ENCODE data around the gene PEX1.
"Not testable (repeated sequence)": the region's sequence is repeated elsewhere in the genome, so short reads cannot be mapped to it uniquely, and the experiment has no call there.

PEX1 gene
- total RNA-seq: 57.8 to 131 (median 70.7) reads per million in 9 experiments

DNA sequence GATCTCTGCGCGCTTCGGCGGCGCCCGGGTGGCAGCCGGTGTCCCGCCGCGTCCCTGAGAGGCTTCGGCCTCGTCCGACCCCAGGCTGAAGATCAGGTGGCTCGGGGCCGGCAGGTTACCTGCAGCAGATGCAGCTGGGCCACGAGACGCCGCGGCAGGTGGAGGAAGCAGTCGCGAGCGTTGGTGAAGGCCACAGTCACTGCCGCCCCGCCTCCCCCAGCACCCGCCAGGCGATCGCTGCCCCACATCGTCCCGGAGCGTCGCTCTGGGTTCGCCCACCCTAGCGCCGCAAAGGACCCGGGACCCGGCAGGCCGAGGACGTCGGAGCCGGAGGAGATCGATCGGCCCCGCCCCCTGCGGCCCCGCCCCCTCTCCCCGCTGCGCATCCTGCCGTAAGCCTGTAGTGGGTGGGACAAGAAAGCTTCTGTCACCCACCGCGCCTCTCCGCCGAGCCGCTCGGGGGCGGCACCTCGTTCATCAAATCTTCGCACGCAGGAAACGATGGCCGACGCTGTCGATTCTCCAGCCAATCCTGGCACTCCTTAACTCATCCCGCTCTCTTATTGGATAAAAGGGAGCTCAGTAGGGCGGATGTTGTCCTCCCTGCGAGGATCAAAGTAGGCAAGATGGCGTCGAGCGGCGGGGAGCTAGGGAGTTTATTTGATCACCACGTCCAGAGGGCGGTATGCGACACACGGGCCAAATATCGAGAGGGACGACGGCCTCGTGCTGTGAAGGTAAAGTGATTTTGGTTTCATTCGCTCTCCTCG, at the start of gene PEX1, which contains the start of gene RBM48:
PEX1 (minus strand) TSS at position 333 of the 770 bp plus-strand sequence; CDS start at position 248, 85 bp downstream.
RBM48 (plus strand) TSS at position 608 of the 770 bp plus-strand sequence; CDS start at position 627, 19 bp downstream.
- DNase-seq (peak; percentile 90 to 91 (median 90)), ATAC-seq (replicated peaks) (peak; percentile 86)
- peaks cover 15 to 34% of the 10 kb centered on the region in 2 donors for H3K4me1 Mint-ChIP-seq (ENCODE audit: low read depth in 2 of 2)
- H3K27ac Mint-ChIP-seq: peak within 1 kb of the TSS; percentile 92 to 93
- H3K4me3 Mint-ChIP-seq: peak within 1 kb of the TSS; percentile 85
- no peaks in the 10 kb centered on the region for H3K27me3 Mint-ChIP-seq
- H3K36me3 Mint-ChIP-seq (ENCODE audit: insufficient read depth): peaks cover 47% of the 10 kb centered on the region
- no peaks in the 10 kb centered on the region for H3K9me3 Mint-ChIP-seq

DNA sequence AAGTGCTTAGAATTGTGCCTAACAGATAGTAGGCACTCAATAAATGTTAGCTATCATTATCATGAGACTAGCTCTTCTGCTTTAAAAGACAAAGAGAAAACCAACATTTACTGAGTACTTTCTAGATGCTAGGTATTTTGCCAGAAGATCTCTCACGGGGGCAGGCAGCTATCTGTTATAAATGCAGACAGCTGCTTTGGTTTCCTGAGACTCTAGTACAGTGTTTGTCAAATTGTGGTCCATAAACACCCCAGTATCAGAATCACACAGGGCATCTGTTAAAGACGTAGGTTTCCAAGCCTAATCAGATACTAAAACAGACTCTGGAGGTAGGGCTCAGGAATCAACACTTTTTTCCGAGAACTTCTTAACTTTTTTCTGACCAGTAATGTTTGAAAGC, 48.0 kb upstream of the PEX1 start:
- Mint-ChIP-seq H3K4me1 (ENCODE audit: low read depth in 2 of 2) (peaks cover 5 to 9% of the 10 kb centered on the region in 2 donors), H3K36me3 (ENCODE audit: insufficient read depth) (peaks cover 74% of the 10 kb centered on the region), H3K9me3 (no peaks in the 10 kb centered on the region), H3K27me3 (no peaks in the 10 kb centered on the region), H3K4me3 (no peak overlapping the region), H3K27ac (no peak overlapping the region)
- DNase-seq (no peak), ATAC-seq (replicated peaks) (no peak)

DNA sequence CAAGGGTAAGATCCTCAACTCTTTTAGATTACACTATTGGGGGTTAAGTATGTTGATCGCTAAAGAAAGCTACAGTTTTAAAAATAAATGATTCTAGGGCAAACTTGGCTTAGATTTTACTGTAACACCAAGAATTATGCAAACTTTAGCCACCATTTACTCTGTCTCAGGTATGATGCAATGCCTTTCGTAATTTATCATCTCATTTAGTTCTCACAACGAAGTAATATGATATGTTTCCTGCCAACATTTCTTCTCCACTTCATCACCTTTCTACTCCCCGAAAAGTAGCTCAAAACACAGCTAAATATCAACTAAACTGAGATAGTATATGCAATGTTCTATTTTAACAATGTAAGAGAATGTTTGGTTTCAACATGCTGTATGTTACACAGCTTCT, 40.8 kb upstream of the PEX1 start:
- no peak overlapping the region for H3K27ac Mint-ChIP-seq

DNA sequence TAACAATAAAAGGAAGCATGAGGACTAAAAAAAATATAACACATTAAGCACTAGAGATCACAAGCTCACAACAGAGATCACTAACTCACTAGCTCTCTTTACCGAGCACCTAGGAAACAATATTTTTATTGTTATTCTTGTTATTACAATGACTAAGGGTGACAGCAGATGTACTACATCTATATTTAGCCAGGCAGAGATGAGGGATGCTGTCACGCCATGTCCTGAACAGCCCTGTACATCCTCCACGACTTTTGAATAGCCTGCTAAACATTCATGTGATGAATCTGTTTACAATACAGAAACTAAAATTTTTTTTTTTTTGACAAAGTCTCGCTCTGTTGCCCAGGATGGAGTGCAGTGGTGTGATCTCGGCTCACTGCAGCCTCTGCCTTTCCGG, 39.1 kb upstream of the PEX1 start:
- Mint-ChIP-seq H3K4me1 (ENCODE audit: low read depth in 2 of 2) (peaks cover 3 to 4% of the 10 kb centered on the region in 2 donors), H3K36me3 (ENCODE audit: insufficient read depth) (peaks cover 69% of the 10 kb centered on the region), H3K4me3 (no peak overlapping the region), H3K27ac (no peak overlapping the region), H3K27me3 (no peaks in the 10 kb centered on the region), H3K9me3 (no peaks in the 10 kb centered on the region)
- ATAC-seq (replicated peaks) (no peak), DNase-seq (no peak)

More for the DNA sequence above, 40.8 kb upstream of the PEX1 start:
- H3K4me3 Mint-ChIP-seq: no peak overlapping the region
- no peak for DNase-seq
- no peak for ATAC-seq (replicated peaks)
- no peaks in the 10 kb centered on the region for H3K9me3 Mint-ChIP-seq
- peaks cover 4 to 5% of the 10 kb centered on the region in 2 donors for H3K4me1 Mint-ChIP-seq (ENCODE audit: low read depth in 2 of 2)
- no peaks in the 10 kb centered on the region for H3K27me3 Mint-ChIP-seq
- peaks cover 70% of the 10 kb centered on the region for H3K36me3 Mint-ChIP-seq (ENCODE audit: insufficient read depth)

DNA sequence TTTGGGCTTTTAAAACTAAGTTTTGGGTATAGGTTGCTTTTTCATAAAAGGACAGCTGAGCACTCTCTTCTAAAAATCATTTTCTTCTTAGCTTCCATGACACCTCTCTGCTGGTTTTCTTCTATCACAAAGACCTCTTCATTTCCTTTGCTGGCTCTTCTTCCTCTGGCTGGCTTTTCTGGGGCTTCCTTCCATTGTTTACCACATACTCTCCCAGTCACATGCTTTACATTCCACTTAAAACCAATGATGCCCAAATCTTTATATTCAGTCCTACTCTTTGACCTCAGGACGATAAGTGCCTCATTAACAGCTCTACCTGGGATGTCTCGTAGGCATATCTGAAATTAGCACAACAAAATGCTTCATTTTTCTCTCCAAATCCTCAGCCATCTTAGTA, 35.0 kb upstream of the PEX1 start:
- Mint-ChIP-seq H3K4me3 (no peak overlapping the region), H3K4me1 (ENCODE audit: low read depth in 2 of 2) (peaks cover 0 to 4% of the 10 kb centered on the region in 2 donors), H3K27ac (no peak overlapping the region), H3K36me3 (ENCODE audit: insufficient read depth) (peaks cover 70% of the 10 kb centered on the region), H3K9me3 (no peaks in the 10 kb centered on the region), H3K27me3 (no peaks in the 10 kb centered on the region)
- DNase-seq: no peak
- ATAC-seq (replicated peaks): no peak

DNA sequence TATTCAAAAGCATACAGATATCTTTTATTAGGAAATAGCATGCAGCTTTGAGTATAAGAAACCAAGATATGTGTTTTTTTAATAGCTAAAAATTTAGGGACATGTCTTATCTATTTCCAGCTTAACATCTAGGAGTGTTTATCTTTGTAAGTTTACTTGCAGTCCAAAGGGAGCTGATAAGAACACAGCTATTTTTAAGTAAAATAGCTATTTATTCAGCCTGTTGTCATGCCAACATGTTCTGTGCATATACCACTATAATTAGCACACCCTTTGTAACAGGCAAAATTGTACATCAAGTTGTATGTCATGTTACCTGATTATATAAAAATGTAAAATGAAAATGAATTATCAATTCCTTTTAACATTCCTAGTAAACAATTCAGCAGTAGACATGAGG, 32.3 kb upstream of the PEX1 start:
- no peak for DNase-seq
- Mint-ChIP-seq H3K27me3 (no peaks in the 10 kb centered on the region), H3K27ac (no peak overlapping the region), H3K36me3 (ENCODE audit: insufficient read depth) (peaks cover 56% of the 10 kb centered on the region), H3K4me1 (ENCODE audit: low read depth in 2 of 2) (peaks cover 0 to 4% of the 10 kb centered on the region in 2 donors), H3K9me3 (no peaks in the 10 kb centered on the region), H3K4me3 (no peak overlapping the region)
- no peak for ATAC-seq (replicated peaks)

DNA sequence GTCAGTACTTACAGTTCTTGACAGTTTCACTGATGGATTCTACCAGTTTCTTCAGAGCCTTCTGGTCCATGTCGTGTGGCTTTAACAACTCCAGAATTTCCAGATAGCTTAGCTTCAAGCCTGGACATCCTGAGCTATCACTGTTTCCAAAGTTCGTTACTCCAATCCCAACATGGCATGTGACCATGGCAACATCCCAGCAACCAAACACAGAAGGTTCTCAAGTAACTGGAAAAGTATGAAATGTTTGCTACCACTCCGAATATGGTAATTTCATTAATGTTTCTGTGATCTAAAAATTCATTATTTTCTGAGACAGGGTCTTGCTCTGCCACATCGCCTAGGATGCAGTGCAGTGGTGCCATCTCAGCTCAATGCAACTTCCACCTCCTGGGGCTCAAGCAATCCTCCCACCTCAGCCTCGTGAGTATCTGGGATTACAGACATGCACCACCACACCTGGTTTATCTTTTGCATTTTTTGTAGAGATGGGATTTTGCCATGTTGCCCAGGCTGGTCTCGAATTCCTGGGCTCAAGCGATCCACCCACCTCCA, 29.6 kb upstream of the PEX1 start:
- H3K4me1 Mint-ChIP-seq (ENCODE audit: low read depth in 2 of 2): no peaks in the 10 kb centered on the region
- ATAC-seq (replicated peaks): no peak
- no peak overlapping the region for H3K4me3 Mint-ChIP-seq
- H3K9me3 Mint-ChIP-seq: no peaks in the 10 kb centered on the region
- peak overlapping the region; percentile 32 to 87 for H3K27ac Mint-ChIP-seq
- no peaks in the 10 kb centered on the region for H3K27me3 Mint-ChIP-seq
- no peak for DNase-seq
- H3K36me3 Mint-ChIP-seq (ENCODE audit: insufficient read depth): peaks cover 41% of the 10 kb centered on the region

DNA sequence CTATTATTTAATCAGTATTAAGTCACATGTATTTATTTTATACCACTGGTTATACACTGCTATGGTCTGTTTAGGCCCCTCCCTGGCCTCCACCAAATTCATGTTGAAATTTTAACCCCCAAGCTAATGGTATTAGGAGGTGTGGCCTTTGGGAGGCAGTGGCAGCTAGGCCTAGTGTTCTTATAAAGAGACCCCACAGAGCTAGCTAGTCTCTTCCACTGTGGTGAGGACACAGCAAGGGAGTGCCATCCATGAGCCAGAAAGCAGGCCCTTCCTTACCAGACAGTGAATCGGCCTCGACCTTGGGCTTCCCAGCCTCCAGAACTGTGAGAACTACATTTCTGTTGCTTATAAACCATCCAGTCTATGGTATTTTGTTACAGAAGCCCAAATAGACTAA, 28.9 kb upstream of the PEX1 start:
- Mint-ChIP-seq H3K36me3 (ENCODE audit: insufficient read depth) (peaks cover 37% of the 10 kb centered on the region), H3K27ac (peak overlapping the region; percentile 7 to 57)

DNA sequence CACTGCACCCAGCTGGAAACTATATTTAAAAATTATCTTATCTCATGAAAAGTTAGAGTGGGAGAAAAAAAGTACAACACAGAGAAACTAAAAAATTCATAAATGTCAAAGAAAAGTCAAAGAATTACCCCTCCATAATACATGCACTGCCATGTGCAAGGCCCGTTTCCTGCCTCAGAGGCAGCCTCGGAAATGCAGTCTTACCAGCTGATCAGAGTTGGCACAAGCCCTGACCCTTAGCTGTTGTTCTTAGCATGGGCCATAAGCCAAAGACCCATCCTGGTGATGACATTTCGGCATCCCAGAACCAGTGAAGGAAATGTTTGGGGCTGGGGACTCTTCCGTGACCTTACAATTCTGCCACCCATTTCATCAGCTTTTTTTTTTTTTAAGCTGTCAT, 21.9 kb upstream of the PEX1 start:
- no peaks in the 10 kb centered on the region for H3K9me3 Mint-ChIP-seq
- peaks cover 0 to 9% of the 10 kb centered on the region in 2 donors for H3K27me3 Mint-ChIP-seq
- H3K4me1 Mint-ChIP-seq (ENCODE audit: low read depth in 2 of 2): no peaks in the 10 kb centered on the region
- peaks cover 3% of the 10 kb centered on the region for H3K36me3 Mint-ChIP-seq (ENCODE audit: insufficient read depth)
- DNase-seq: no peak
- ATAC-seq (replicated peaks): no peak
- H3K4me3 Mint-ChIP-seq: no peak overlapping the region
- no peak overlapping the region for H3K27ac Mint-ChIP-seq

More for the DNA sequence above, 28.9 kb upstream of the PEX1 start:
- Mint-ChIP-seq H3K9me3 (no peaks in the 10 kb centered on the region), H3K4me1 (ENCODE audit: low read depth in 2 of 2) (no peaks in the 10 kb centered on the region), H3K4me3 (no peak overlapping the region), H3K27me3 (no peaks in the 10 kb centered on the region)
- ATAC-seq (replicated peaks) (no peak), DNase-seq (no peak)

DNA sequence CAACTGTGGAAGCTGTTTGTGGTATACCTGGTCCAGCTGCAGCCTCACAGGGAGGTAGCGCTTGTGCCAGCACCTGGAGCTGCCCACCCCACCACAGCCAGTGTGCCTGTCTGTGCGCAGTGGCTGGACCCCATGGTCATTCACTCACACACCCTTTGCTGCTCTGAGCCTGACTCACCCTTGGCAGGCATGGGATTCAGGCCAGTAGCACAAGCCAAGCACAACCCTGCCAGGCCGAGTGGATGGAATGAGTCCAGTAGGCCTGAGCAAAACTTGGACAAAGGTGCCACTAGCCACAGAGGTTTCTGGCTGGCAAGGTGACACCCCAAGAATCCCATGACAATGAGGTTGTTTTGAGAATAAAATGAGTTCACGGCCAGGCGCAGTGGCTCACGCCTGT, 19.3 kb upstream of the PEX1 start:
- peaks cover 0 to 9% of the 10 kb centered on the region in 2 donors for H3K27me3 Mint-ChIP-seq
- H3K4me3 Mint-ChIP-seq: no peak overlapping the region
- H3K27ac Mint-ChIP-seq: no peak overlapping the region
- DNase-seq (no peak), ATAC-seq (replicated peaks) (no peak)
- no peaks in the 10 kb centered on the region for H3K36me3 Mint-ChIP-seq (ENCODE audit: insufficient read depth)
- H3K9me3 Mint-ChIP-seq: no peaks in the 10 kb centered on the region
- no peaks in the 10 kb centered on the region for H3K4me1 Mint-ChIP-seq (ENCODE audit: low read depth in 2 of 2)

DNA sequence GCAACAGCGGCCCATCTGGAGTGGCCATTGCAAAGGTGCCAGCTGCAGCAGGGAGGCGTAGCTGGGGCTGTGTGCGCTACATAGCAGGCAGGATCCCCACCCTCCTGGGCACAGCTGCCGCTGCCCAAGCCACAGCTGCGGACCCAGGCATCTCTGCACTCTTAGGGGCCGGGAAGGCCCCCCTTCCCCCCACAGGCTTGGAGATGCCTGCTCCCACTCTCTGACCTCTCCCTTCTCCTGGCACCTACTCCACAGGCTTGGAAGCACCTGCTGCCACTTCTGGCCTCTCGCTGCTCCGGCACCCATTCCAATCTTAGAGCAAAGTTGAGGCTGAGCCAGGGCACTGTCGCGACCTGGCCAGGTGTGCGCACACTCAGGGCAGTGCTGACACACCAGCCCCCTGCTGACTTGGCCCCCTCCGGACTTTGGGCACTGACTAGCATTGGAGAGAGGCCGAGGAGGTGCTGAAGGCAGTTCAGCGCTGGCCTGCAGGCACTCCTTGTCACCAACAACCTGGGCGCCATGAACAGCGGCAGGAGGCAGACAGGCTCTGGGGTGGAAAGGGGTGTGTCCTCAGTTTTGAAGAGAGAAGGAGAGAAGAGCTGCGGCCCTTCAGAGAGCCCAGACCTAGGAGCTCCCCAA, 18.7 kb upstream of the PEX1 start:
- H3K4me1 Mint-ChIP-seq (ENCODE audit: low read depth in 2 of 2): no peaks in the 10 kb centered on the region
- DNase-seq: no peak
- peaks cover 0 to 9% of the 10 kb centered on the region in 2 donors for H3K27me3 Mint-ChIP-seq
- no peak overlapping the region for H3K4me3 Mint-ChIP-seq
- no peaks in the 10 kb centered on the region for H3K9me3 Mint-ChIP-seq
- H3K27ac Mint-ChIP-seq: no peak overlapping the region
- no peak for ATAC-seq (replicated peaks)
- no peaks in the 10 kb centered on the region for H3K36me3 Mint-ChIP-seq (ENCODE audit: insufficient read depth)

DNA sequence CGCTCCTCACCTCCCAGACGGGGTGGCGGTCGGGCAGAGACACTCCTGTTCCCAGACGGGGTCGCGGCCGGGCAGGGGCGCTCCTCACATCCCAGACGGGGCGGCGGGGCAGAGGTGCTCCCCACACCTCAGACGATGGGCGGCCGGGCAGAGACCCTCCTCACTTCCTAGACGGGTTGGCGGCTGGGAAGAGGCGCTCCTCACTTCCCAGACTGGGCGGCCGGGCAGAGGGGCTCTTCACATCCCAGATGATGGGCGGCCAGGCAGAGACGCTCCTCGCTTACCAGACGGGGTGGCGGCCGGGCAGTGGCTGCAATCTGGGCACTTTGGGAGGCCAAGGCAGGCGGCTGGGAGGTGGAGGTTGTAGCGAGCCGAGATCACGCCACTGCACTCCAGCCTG, 16.8 kb upstream of the PEX1 start:
- H3K4me3 Mint-ChIP-seq; H3K27ac Mint-ChIP-seq; H3K4me1 Mint-ChIP-seq (ENCODE audit: low read depth in 2 of 2); H3K27me3 Mint-ChIP-seq; DNase-seq; H3K9me3 Mint-ChIP-seq; ATAC-seq (replicated peaks); H3K36me3 Mint-ChIP-seq (ENCODE audit: insufficient read depth): not testable (repeated sequence)

DNA sequence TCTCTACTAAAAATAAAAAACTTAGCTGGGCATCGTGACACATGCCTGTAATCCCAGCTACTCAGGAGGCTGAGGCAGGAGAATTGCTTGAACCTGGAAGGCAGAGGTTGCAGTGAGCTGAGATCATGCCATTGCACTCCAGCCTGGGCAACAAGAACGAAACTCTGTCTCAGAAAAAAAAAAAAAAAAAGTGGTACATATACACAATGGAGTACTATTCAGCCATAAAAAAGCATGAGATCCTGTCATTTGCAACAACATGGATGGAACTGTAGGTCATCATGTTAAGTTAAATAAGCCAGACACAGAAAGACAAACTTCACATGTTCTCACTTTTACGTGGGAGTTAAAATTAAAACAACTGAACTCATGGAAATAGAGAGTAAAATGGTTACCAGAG, 15.2 kb upstream of the PEX1 start:
- DNase-seq; H3K36me3 Mint-ChIP-seq (ENCODE audit: insufficient read depth); H3K9me3 Mint-ChIP-seq; H3K27me3 Mint-ChIP-seq; H3K4me3 Mint-ChIP-seq; ATAC-seq (replicated peaks); H3K27ac Mint-ChIP-seq; H3K4me1 Mint-ChIP-seq (ENCODE audit: low read depth in 2 of 2): not testable (repeated sequence)

DNA sequence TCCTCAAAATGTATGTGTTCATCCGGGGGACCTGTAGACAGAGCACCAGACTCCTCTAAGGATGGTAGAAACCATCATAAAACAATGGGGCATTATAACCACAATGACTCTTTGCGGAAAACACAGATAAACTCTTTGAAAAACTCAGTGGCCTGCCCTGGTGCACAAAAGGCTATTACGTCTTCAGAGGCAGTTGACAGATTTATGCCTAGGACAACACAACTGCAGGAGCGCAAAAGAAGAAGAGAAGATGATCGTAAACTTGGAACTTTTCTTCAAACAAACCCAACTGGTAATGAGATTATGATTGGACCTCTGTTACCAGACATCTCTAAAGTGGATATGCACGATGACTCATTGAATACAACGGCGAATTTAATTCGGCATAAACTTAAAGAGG, 6.3 kb upstream of the PEX1 start:
- no peak for ATAC-seq (replicated peaks)
- H3K9me3 Mint-ChIP-seq: no peaks in the 10 kb centered on the region
- peak overlapping the region in 1 of 2 donors; percentile 21 for H3K4me3 Mint-ChIP-seq
- peaks cover 2 to 34% of the 10 kb centered on the region in 2 donors for H3K4me1 Mint-ChIP-seq (ENCODE audit: low read depth in 2 of 2)
- H3K27ac Mint-ChIP-seq: no peak overlapping the region
- no peaks in the 10 kb centered on the region for H3K27me3 Mint-ChIP-seq
- peaks cover 90% of the 10 kb centered on the region for H3K36me3 Mint-ChIP-seq (ENCODE audit: insufficient read depth)
- DNase-seq: no peak

Data from effector memory CD8-positive, alpha-beta T cell (primary cell).